ENCODE data around the gene TCP11L2. TPM values are rescaled to one million over a fixed set of nuclear protein-coding genes. Genes with fewer than 3 reads are reported as not detected.

Gene TCP11L2
- total RNA-seq, result 27.1 and 48.5 TPM in 2 replicates

GRCh38 chr12:106302401-106303201, at the start of gene TCP11L2:
Gene TCP11L2 (plus strand): TSS chr12:106302733. CDS start chr12:106311076, 8,343 bp downstream.

GRCh38 chr12:106357549-106358395, 55.2 kb downstream of the TCP11L2 start, which contains the start of gene POLR3B:
Gene POLR3B (plus strand): TSS chr12:106357748. CDS start chr12:106357880, 132 bp downstream.

Other genes with a start within 250 kb of the TCP11L2 start
- gene NUAK1, start 163.8 kb upstream of the TCP11L2 start, total RNA-seq, result 1.9 and 2.2 TPM in 2 replicates
- 60.4 and 139 TPM in 2 replicates for gene CKAP4, start 54.7 kb upstream of the TCP11L2 start, total RNA-seq
- gene POLR3B, start 55.0 kb downstream of the TCP11L2 start, total RNA-seq, result 8.9 and 9.3 TPM in 2 replicates

All from bronchial smooth muscle cell (primary cell).